GDM1 (cell line): ENCODE data around the gene ACSBG1.
"Not testable (repeated sequence)": the region's sequence is repeated elsewhere in the genome, so short reads cannot be mapped to it uniquely, and the experiment has no call there.

ENCODE experiments used
- DNase-seq: peaks from one replicate; lab custom pipeline; 2025; lab: John Stamatoyannopoulos, UW

Gene ACSBG1

DNA sequence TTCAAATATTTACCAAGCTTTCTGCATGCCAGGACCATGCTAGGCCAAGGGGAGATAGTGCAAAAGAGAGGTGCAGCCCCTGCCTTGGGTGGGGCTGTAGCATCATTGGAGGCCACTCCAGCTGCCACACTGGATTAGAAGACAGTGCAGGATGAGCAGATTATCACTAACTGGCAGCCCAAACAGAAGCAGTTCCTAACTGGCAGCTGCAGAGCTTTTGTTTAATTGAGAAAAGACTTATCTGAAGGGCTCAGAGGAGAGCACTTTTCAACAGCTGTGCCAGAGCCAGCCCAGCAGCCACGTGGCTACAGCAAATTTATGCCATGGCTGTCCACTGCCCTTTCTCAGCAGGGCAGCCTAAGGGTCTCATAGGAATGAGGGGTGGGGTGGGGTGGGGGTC, 13.5 kb upstream of the ACSBG1 start:
- DNase-seq = no peak

DNA sequence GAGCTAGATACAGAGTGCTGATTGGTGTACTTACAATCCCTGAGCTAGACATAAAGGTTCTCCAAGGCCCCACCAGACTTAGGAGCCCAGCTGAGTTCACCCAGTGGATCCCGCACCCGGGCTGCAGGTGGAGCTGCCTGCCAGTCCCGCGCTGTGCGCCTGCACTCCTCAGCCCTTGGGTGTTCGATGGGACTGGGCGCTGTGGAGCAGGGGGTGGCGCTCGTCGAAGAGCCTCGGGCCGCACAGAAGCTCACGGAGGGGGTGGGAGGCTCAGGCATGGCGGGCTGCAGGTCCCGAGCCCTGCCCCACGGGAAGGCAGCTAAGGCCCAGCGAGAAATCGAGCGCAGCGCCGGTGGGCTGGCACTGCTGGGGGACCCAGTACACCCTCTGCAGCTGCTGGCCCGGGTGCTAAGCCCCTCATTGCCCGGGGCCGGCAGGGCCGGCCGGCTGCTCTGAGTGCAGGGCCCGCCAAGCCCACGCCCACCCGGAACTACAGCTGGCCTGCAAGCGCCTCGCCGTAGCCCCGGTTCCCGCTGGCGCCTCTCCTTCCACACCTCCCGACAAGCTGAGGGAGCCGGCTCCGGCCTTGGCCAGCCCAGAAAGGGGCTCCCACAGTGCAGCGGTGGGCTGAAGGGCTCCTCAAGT, 11.7 kb upstream of the ACSBG1 start:
- not testable (repeated sequence) for DNase-seq

DNA sequence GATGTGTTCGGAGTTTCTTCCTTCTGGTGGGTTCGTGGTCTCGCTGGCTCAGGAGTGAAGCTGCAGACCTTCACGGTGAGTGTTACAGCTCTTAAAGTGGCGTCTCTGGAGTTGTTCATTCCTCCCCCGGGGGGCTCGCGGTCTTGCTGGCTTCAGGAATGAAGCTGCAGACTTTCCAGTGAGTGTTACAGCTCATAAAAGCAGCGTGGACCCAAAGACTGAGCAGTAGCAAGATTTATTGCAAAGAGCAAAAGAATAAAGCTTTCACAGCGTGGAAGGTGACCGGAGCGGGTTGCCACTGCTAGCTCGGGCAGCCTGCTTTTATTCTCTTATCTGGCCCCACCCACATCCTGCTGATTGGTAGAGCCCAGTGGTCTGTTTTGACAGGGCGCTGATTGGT, 11.0 kb upstream of the ACSBG1 start:
- not testable (repeated sequence) for DNase-seq

DNA sequence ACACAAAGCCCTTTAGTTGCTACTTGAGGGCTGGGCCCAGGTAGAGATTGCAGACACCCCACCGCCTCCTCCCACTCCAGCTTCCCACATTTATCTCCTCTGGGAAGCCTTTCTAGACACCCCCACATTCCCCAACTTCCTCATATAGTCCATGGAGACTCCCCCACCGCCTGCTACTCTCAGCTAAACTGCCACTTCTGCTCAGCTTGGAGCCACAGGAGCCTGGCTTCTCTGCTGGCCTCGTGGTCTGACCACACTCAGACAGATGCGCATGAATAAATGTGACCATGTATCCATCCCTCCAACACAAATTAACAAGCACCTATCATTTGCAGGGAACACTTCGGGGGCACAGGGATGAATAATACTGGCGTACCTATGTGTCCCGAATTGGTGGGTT, 10.5 kb upstream of the ACSBG1 start:
- peak; percentile 23 for DNase-seq

DNA sequence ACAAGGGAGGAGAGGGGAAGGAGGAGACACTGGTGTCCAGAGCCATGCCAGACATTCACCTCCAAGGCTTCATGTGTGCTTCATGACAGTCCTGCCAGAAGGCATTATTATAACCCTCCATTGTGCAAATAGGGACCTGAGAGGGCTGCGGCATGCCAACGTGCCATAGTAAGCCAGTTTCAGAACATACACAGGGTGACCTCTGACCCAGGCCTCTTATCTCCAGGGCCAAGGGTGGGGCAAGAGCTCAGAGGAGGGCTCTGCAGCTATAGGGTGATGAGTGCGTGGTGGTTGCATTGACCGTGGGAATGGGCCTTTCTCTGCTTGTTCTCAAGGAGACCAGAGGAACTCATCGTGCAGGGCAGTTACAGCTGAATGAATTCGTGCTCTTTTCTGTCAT, 9.7 kb upstream of the ACSBG1 start:
- DNase-seq = no peak

DNA sequence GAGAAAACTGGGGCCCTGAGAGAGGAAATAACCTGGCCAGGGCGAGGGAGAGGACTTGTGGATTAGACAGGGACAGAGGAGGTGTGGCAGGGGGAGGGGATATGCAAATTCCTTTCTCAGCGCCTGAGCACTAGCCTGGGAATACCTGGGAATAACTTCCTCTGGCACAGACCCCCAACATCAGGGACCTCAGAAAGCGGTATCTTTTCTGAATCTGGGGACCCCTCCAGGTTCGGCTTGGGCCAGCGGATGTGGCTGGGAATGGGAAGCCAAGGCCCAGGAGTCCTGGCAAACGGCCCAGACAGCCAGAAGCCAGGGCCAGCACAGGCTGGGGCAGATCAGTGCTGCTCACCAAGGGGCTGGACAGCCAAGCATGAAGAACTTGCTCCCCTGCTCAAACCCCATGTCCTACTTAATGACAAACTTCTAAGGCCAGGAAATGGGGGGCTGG, 9.2 kb upstream of the ACSBG1 start:
- no peak for DNase-seq

DNA sequence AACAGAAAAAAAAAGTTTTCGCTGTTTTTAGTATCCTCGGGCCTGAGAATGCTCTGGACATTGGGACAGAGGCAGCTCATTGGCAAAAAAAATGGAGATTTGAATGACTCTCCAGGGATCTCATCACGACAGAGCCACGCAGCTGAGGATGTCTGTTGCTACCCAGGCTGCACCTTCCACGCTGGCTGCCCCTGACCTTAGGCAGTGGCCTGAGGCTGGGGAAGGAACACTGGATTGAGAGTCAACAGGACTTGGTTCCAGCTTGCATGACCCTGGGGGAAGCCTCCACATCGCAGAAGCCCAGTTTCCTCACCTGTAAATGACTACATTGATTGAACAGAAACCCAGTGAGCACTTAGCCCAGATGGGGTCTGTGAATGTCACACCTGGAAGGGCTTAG, 8.7 kb upstream of the ACSBG1 start:
- no peak for DNase-seq

DNA sequence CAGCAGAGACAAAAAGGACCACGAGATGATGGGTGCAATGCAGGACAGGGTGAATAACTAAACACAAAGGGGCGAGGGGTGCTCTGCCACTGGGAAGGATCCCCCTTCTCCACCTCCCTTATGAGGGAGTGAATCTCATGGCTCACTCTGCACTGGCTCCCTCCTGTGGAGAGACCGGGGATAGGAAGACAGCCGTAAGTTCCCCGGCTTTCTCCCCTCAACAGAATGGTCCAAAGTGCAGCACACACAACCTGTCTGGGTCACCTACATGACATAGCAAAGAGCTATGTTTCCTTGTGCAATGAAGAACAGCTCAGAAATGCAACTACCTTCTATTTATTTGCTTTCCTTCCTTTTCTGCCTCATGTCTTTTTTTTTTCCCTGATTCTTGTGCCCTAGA, 7.8 kb upstream of the ACSBG1 start:
- DNase-seq = peak; percentile 0

DNA sequence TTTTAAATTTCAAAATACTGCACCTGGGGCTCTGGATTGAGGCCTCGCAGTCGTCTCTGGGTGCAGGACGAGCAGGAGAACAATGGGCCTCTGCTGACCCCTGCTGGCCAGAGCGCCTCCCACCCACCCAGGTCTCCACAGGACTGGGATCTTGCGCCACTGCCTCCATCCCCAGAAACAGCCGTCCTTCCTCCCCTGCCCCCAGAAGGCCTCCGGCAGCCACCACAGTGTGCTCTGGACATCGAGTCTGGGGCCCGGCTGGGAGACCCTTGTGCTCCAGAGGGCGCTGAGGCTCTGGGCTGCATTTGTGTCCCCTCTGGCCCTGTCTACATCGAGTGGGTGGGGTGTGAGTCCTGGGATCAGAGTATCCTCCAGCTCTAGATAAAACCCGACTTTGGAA, 6.7 kb upstream of the ACSBG1 start:
- peak; percentile 33 for DNase-seq

DNA sequence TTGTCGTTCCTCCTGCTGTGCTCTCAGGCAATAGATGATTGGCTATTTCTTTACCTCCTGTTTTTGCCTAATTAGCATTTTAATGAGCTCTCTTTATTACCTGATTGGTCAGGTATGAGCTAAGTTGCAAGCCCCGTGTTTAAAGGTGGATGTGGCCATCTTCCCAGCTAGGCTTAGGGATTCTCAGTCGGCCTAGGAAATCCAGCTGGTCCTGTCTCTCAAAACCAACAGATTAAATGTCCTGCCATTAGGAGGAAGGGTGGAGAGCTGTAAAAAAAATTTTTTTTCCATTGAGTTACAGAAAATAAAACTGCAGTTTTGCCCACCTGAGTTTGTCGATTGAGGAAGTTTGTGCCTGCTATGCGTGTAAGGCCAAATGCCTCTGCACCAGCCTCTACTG, 5.4 kb upstream of the ACSBG1 start:
- no peak for DNase-seq

DNA sequence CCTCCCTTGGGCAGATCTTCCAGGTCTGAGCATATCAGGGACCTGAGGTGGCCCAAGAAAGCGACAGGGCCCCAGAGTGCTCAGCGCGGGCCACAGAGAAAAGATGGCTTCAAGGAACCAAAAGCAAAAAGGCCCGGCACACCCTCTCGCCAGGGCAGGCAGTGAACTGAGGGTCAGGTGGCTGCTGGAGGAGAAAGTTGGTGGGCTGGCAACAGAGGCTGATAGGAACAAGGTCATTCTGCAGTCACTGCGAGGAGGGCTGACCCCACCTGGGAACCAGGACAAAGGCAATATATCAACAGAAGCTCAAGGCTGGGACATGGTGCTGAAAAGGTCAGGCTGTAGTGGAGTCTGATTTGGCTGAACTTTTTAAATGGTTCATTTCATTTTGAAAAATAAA, 2.8 kb upstream of the ACSBG1 start:
- no peak for DNase-seq

DNA sequence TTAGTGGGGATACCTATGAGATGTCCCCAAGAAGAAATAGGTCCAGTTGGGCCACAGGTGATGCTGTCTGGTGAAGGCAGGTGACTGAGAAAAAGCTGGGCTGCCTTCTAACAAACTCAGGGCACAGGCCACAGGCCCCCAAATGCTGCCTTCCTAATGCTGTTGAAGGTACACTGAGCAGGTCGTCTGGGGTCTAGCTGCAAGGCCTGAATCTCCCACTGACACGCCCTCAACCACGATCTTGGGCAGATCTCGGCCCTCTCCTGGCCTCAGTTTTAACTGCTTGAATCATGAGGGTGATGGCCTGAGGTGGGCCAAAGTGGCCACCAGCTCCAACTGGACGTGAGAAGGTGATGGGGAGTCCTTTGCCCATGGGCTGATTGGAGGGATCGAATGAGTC, 2.1 kb upstream of the ACSBG1 start:
- DNase-seq = no peak

DNA sequence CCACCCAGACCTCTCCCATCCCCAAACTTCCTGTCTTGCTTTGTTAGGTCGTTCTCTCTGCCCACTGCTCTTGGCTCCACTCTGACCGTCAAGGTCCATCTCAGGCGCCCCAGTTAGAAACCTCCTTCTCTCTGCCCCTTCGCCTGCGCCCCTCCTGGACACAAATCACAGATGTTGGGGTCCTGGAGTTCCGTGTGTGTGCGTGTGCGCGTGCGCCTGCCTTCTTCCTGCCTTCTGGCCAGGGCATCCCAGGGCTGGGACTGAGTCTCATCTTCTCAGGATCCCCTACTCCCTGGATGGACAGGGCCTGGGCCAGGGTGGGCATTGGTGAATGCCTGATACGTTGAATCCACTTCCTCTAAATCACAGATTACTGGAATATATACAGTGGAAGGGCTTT, 869 bp downstream of the ACSBG1 start:
- DNase-seq = no peak

DNA sequence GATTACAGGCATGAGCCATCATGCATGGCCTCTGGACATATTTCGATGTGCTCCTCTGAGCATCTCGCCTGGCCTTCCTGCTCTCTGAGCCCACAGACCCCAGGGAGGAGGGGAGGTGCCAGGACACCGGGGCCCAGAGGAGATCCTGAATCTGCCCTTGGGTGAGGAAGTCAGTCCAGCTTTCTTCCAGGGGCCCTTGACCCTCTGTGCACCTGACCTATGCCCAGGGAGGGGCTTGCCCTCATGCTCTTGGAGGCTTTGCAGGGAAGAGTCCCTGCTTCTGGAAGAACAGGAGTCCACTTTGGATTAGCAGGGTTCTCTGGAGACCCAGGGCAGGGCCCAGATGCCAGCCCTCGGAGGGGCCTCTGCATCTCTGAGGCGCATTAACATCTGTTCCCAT, 1.4 kb downstream of the ACSBG1 start:
- no peak for DNase-seq

DNA sequence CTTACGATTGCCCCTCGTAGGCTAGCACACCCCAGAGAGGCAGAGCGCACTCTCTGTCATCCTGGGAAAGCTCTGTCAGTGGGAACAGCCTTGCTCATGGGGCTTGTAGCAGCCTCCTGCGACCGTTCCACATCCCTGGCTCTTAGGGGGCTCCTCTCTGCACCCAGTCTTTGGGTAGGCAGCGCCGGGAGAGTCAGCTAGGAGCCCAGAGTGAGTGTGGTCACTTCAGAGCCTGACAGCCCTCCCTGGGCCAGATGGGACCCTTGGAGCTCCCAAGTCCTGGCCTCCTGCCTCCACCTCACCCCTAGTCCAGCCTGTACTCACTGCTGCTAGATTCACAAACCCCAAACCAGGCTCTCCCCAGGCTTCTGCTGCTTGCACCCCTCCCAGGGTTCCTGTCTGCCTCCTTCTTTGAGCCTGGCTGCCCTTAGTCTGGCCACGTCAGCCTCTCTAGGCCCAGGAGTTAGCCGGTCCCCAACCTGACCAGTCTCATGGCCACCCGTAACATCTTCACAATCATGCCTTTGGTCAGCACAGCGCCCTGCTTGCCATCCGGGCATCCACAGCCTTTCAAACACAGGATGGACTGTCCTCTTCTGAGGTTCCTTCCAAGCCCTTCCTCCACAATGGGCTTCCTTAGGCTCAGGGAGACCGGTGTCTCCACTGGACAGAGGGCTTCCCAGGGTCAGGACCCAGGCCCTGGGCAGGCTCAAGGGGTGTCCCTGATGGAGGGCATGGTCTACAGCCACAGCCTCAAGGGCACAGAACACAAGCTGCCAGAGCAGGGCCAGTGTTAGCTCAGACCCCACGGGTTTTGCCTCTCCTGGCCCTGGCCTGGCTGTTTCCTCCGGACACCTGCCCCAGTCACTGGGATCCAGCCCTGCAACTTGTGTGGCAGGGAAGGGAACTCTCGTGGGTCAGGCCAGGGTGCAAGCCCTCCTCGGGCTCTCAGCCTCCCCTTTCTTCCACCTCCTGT, 4.6 kb downstream of the ACSBG1 start:
- DNase-seq = no peak

DNA sequence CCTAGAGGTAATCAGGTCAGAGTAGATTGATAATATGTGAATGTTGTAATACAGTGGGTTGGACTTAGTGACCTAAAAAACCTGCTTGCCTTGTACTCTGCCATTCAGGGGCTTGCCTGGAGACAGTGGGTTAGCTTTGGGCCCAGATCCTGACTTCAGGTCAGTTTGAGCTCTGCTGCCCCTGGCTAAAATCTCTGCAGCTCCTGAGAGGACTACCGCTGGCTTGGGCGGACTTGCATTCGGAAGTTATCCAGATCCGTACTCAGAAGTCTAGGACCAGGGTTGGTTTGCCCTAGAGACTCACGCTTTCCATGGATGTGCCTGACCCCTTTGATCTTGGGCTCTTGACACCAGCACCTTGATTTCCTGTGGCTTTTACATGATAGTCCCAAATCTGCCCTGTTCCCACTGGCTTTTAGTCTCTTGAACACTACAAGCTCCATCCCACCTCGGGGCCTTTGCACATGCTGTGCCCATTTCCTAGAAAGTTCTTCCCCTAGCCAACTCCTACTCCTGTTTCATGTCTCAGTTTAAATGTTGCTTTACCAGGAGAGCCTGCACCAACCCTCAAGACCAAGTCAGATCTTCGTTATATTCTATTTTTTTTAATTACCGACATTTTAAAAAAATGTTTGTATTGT, 5.9 kb downstream of the ACSBG1 start:
- DNase-seq = no peak

DNA sequence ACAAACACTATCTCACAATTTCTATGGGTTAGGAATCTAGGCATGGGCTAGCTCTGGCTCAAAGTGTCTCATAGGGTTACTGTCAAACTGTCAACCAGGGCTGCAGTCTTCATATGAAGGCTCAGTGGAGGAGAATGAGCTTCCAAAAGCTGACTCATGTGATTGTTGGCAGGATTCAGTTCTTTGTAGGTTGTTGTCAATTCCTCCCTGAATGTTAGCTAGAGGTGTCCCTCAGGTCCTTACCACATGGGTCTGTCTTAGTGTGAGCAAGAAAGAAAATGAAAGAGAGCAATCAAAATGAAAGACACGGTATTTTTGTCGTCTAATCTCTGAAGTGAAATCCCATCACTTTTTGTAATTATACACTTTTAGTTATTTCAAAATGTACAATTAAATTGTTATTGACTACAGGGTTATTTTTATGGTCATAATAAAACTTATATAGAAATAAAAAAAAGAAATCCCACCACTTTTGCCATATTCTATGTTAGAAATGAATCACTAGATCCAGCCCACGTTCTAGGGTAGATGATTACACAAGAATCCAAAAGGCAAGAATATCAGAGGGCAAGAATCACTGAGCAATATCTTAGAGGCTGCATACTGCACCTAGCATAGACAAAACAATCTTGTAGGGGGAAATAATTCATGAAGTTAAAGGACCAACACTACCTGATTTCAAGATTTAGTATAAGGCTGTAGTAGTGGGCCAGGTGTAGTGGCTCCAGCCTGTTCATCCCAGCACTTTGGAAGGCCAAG, 8.4 kb downstream of the ACSBG1 start:
- DNase-seq = no peak

DNA sequence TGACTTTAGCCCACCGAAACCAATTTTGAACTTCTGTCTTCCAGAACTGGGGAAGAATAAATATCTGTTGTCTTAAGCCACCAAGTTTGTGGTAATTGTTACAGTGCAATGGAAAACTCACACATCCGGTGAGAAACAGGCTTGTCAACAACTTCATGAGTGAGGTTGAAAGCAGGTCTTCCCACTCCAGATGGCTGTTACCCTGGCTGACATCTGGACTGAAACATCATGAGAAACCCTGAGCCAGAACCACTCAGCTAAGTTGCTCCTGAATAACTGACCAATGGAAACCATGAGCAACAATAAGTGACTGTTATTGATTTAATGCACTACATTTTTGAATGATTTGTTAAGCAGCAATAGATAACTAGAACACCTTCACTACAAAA, 10.3 kb downstream of the ACSBG1 start:
- DNase-seq = no peak

DNA sequence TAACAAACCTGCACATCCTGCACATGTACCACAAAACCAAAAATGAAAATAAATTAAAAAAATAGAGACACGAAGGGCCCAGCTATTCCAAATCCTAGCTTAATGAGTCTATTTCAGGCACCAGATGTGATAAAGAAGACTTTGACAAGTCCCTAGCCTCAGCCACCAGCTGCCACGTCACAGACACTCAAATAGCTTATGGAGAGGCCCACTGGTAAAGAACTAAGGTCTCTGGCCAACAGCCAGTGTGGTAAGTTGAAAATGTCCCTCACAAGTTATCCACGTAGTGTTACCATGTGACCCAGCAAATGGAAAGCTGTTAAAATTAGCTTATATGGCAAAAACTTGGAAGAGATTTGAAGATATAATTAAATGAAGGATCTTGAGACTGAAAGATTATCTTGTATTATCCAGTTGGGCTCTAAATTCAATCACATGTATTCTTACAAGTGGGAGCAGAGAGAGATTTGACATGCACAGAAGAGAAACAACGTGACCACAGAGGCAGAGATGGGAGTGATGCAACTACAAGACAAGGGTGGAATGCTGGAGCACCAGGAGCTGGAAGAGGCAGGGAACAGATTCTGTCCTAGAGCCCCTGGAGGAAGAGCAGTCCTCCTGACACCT, 10.9 kb downstream of the ACSBG1 start:
- DNase-seq = no peak

DNA sequence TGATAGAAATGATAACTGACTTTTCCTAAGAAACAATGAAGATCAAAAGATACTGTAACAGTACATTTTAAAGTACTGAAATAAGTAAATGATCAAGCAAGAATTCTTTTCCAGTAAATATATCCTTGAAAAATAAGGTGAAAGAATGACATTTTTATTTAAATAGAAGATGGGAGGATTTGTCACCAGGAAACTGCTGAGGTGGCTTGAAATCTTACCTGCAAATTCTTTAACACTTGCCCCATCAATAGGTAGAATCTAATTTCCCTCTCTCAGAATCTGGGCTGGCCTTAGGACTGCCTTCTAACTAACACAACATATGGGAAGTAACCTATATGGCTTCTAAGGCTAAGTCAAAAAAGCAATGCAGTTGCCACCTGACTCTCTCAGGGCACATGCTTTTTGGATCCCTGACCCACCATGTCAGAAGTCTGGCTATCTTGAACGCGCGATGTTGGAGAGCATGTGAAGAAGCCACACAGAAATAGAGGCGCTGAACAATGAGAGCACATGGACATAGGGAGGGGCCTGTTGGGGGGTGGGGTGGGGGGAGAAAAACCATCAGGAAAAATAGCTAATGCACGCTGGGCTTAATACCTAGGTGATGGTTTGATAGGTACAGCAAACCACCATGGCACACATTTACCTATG, 11.5 kb downstream of the ACSBG1 start:
- no peak for DNase-seq

DNA sequence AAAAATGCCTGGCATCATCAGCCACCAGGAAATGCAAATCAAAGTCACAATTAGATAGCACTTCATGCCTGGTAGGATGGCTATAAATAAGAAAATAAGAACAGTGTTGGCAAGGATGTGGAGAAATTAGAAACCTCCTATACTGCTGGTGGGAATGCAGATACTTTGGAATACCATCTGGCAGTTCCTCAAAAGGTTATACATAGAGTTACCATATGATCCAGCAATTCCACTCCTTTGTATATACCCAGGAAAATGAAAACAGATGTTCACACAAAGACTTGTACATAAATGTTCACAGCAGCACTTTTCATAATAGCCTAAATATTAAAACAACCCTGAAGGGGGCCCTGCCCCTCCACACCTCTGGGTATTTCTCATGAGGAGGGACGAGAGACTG, 13.7 kb downstream of the ACSBG1 start:
- no peak for DNase-seq
